ENCODE data around the gene ADSS2.
A peak's percentile ranks its signal among the peaks of the same experiment; 100 is the strongest.

Gene ADSS2

DNA sequence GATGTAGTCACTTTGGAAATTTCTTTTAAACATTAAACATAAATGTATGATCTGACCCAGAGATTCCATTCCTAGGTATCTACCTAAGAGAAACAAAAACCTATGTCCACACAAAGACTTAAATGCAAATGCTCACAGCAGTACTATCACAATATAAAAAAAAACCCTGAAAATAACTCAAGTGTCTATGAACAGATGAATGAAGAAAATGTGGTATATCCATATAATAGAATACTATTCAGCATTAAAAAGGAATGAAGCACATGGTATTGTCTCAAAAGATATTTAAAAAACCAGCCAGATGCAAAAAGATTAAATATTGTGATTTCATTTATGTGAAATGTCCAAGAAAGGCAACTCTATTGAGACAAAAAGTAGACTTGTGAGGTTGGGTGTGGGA is 48.3 kb downstream of the ADSS2 start:
- CTCF ChIA-PET = no interaction called here
- H3K9me3 ChIP-seq (ENCODE audit: control insufficient read depth, insufficient read depth, low read depth, low read length) = no peaks in the 10 kb centered on the region; the same call in 1 of the 2 replicates
- TF ChIP-seq SP7 (tag by site-specific recombination; IDR thresholded peaks at IDR 0.05) = no peak
- TF ChIP-seq, protein P1, sequence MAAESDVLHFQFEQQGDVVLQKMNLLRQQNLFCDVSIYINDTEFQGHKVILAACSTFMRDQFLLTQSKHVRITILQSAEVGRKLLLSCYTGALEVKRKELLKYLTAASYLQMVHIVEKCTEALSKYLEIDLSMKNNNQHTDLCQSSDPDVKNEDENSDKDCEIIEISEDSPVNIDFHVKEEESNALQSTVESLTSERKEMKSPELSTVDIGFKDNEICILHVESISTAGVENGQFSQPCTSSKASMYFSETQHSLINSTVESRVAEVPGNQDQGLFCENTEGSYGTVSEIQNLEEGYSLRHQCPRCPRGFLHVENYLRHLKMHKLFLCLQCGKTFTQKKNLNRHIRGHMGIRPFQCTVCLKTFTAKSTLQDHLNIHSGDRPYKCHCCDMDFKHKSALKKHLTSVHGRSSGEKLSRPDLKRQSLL (tag by site-specific recombination; IDR thresholded peaks at IDR 0.05) = no peak
- TF ChIP-seq GLIS2 (tag by site-specific recombination; IDR thresholded peaks at IDR 0.05) = no peak
- TF ChIP-seq ZNF19 (tag by site-specific recombination; IDR thresholded peaks at IDR 0.05; ENCODE audit: low read depth) = no peak
- TF ChIP-seq EGR2 (tag by site-specific recombination; IDR thresholded peaks at IDR 0.05; ENCODE audit: low read depth) = no peak
- TF ChIP-seq, protein P2, sequence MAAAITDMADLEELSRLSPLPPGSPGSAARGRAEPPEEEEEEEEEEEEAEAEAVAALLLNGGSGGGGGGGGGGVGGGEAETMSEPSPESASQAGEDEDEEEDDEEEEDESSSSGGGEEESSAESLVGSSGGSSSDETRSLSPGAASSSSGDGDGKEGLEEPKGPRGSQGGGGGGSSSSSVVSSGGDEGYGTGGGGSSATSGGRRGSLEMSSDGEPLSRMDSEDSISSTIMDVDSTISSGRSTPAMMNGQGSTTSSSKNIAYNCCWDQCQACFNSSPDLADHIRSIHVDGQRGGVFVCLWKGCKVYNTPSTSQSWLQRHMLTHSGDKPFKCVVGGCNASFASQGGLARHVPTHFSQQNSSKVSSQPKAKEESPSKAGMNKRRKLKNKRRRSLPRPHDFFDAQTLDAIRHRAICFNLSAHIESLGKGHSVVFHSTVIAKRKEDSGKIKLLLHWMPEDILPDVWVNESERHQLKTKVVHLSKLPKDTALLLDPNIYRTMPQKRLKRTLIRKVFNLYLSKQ (tag by site-specific recombination; IDR thresholded peaks at IDR 0.05; ENCODE audit: borderline replicate concordance) = no peak
- TF ChIP-seq, protein P3, sequence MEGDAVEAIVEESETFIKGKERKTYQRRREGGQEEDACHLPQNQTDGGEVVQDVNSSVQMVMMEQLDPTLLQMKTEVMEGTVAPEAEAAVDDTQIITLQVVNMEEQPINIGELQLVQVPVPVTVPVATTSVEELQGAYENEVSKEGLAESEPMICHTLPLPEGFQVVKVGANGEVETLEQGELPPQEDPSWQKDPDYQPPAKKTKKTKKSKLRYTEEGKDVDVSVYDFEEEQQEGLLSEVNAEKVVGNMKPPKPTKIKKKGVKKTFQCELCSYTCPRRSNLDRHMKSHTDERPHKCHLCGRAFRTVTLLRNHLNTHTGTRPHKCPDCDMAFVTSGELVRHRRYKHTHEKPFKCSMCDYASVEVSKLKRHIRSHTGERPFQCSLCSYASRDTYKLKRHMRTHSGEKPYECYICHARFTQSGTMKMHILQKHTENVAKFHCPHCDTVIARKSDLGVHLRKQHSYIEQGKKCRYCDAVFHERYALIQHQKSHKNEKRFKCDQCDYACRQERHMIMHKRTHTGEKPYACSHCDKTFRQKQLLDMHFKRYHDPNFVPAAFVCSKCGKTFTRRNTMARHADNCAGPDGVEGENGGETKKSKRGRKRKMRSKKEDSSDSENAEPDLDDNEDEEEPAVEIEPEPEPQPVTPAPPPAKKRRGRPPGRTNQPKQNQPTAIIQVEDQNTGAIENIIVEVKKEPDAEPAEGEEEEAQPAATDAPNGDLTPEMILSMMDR (tag by site-specific recombination; IDR thresholded peaks at IDR 0.05) = no peak
- TF ChIP-seq, protein P4, sequence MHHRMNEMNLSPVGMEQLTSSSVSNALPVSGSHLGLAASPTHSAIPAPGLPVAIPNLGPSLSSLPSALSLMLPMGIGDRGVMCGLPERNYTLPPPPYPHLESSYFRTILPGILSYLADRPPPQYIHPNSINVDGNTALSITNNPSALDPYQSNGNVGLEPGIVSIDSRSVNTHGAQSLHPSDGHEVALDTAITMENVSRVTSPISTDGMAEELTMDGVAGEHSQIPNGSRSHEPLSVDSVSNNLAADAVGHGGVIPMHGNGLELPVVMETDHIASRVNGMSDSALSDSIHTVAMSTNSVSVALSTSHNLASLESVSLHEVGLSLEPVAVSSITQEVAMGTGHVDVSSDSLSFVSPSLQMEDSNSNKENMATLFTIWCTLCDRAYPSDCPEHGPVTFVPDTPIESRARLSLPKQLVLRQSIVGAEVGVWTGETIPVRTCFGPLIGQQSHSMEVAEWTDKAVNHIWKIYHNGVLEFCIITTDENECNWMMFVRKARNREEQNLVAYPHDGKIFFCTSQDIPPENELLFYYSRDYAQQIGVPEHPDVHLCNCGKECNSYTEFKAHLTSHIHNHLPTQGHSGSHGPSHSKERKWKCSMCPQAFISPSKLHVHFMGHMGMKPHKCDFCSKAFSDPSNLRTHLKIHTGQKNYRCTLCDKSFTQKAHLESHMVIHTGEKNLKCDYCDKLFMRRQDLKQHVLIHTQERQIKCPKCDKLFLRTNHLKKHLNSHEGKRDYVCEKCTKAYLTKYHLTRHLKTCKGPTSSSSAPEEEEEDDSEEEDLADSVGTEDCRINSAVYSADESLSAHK (tag by site-specific recombination; IDR thresholded peaks at IDR 0.05) = no peak
- TF ChIP-seq, protein P5, sequence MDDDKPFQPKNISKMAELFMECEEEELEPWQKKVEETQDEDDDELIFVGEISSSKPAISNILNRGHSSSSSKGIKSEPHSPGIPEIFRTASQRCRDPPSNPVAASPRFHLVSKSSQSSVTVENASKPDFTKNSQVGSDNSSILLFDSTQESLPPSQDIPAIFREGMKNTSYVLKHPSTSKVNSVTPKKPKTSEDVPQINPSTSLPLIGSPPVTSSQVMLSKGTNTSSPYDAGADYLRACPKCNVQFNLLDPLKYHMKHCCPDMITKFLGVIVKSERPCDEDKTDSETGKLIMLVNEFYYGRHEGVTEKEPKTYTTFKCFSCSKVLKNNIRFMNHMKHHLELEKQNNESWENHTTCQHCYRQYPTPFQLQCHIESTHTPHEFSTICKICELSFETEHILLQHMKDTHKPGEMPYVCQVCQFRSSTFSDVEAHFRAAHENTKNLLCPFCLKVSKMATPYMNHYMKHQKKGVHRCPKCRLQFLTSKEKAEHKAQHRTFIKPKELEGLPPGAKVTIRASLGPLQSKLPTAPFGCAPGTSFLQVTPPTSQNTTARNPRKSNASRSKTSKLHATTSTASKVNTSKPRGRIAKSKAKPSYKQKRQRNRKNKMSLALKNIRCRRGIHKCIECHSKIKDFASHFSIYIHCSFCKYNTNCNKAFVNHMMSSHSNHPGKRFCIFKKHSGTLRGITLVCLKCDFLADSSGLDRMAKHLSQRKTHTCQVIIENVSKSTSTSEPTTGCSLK (tag by site-specific recombination; IDR thresholded peaks at IDR 0.05) = no peak
- TF ChIP-seq ZNF548 (tag by site-specific recombination; IDR thresholded peaks at IDR 0.05) = no peak
- TF ChIP-seq ZNF555 (tag by site-specific recombination; conservative IDR thresholded peaks at IDR 0.05) = no peak
- TF ChIP-seq KLF7 (tag by site-specific recombination; IDR thresholded peaks at IDR 0.05; ENCODE audit: borderline replicate concordance) = no peak
- no peak for TF ChIP-seq ZNF214 (tag by site-specific recombination; IDR thresholded peaks at IDR 0.05; ENCODE audit: borderline replicate concordance)
- no peak for TF ChIP-seq SP2 (tag by site-specific recombination; IDR thresholded peaks at IDR 0.05)
- H3K36me3 ChIP-seq (ENCODE audit: control insufficient read depth in 2 of 2, insufficient read depth in 1 of 2, low read length in 2 of 2) = peaks cover 26 to 34% of the 10 kb centered on the region in 2 experiments
- H3K27ac ChIP-seq (ENCODE audit: extremely low read depth, low read depth, low read length) = no peak overlapping the region
- POLR2A ChIA-PET = no interaction called here
- no peak overlapping the region for H3K4me3 ChIP-seq (ENCODE audit: low read depth, low read length)
- no peaks in the 10 kb centered on the region for H3K4me1 ChIP-seq (ENCODE audit: control insufficient read depth, insufficient read depth, low read length)

DNA sequence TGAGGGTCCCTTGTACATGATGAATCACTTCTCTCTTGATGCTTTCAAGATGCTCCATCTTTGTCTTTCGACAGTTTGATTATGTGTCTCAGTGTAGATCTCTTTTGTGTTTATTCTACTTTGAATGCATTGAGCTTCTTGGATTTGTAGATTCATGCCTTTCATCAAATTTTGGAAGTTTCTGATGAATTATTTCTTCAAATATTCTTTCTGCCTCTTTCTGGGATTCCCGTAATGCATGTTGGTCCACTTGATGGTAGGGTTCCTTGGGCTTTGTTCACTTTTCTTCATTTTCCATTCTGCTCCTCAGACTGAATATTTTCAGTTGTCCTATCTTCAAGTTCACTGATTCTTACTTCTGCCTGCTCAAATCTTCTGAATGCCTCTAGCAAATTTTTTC is 50.7 kb downstream of the ADSS2 start:
- TF ChIP-seq ZNF558 (tag by site-specific recombination; IDR thresholded peaks at IDR 0.05) = peak; percentile 100
- no peak for TF ChIP-seq ZNF133 (tag by site-specific recombination; IDR thresholded peaks at IDR 0.05)
- CTCF ChIA-PET = interaction anchor here (0.8 kb wide), 1 partner anchor 20 kb away, joined by 3 read pairs; no protein-coding TSS in a partner anchor
- H3K9me3 ChIP-seq (ENCODE audit: control insufficient read depth, insufficient read depth, low read depth, low read length) = no peaks in the 10 kb centered on the region; the same call in 1 of the 2 replicates
- POLR2A ChIA-PET = no interaction called here
- H3K27ac ChIP-seq (ENCODE audit: extremely low read depth, low read depth, low read length) = no peak overlapping the region
- H3K36me3 ChIP-seq (ENCODE audit: control insufficient read depth in 2 of 2, insufficient read depth in 1 of 2, low read length in 2 of 2) = peaks cover 19 to 20% of the 10 kb centered on the region in 2 experiments
- H3K4me1 ChIP-seq (ENCODE audit: control insufficient read depth, insufficient read depth, low read length) = no peaks in the 10 kb centered on the region
- H3K4me3 ChIP-seq (ENCODE audit: low read depth, low read length) = no peak overlapping the region
